ENCODE results near the gene MAGI1.

MAGI1 gene

DNA sequence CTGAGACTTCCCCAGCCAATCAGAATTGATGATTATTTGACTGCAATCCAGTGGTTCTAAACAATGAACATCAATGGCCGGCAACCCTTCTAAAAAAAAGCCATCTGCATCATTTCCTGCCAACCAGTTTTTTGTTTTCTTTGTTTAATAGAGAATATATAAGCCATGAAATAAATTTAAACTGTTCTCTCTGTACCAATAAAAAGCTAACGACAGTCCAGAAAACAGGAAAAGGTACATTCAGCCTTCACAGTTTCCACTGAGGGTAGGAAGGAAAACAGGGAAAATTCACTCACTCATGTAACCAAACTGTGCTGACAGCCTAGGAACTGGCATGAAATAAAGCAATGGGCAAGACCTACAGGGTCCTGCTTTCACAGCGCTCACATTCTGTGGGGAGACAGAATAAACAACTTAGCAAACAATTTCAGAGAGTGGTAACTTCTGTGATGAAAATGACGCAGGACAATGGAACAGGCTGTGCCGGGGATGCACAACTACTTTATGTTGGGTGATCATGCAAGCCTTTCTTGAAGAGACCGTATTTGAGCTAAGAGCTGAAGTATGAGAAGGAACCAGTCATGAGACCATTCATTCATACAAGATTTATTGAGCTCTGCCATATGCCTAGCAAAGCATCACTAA lies 630.1 kb downstream of the MAGI1 start:
- DNase-seq (ENCODE audit: low spot score), result no peak
- in situ Hi-C loops (cut with MboI; ENCODE audit: low sequenced_read_pairs, unreplicated experiment), result no loop called here
- TF ChIP-seq, protein P1, sequence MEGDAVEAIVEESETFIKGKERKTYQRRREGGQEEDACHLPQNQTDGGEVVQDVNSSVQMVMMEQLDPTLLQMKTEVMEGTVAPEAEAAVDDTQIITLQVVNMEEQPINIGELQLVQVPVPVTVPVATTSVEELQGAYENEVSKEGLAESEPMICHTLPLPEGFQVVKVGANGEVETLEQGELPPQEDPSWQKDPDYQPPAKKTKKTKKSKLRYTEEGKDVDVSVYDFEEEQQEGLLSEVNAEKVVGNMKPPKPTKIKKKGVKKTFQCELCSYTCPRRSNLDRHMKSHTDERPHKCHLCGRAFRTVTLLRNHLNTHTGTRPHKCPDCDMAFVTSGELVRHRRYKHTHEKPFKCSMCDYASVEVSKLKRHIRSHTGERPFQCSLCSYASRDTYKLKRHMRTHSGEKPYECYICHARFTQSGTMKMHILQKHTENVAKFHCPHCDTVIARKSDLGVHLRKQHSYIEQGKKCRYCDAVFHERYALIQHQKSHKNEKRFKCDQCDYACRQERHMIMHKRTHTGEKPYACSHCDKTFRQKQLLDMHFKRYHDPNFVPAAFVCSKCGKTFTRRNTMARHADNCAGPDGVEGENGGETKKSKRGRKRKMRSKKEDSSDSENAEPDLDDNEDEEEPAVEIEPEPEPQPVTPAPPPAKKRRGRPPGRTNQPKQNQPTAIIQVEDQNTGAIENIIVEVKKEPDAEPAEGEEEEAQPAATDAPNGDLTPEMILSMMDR (IDR thresholded peaks at IDR 0.05; ENCODE audit: borderline replicate concordance, control extremely low read depth, extremely low read depth, insufficient read depth, missing control alignments), result no peak

DNA sequence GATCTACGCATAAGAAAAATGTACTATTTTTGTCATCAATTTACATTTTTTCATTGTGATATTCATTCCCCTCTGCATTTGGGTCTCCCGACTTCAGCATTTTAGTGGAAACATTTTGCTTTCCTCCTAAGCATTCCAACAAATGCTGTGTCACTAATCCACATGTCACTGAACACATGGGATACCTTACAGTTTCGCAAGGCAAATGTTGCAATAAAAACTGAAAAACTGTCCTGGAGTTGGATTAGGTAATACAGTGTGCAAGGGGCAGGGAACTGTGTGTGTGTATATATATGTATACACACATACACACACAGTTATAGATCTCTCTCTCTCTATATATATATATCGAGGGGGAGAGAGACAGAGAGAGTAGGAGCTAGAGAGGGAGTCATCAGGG lies 632.2 kb downstream of the MAGI1 start:
- in situ Hi-C loops (cut with MboI; ENCODE audit: low sequenced_read_pairs, unreplicated experiment), result no loop called here
- TF ChIP-seq, protein P1 (IDR thresholded peaks at IDR 0.05; ENCODE audit: borderline replicate concordance, control extremely low read depth, extremely low read depth, insufficient read depth, missing control alignments), result no peak
- DNase-seq (ENCODE audit: low spot score), result no peak

DNA sequence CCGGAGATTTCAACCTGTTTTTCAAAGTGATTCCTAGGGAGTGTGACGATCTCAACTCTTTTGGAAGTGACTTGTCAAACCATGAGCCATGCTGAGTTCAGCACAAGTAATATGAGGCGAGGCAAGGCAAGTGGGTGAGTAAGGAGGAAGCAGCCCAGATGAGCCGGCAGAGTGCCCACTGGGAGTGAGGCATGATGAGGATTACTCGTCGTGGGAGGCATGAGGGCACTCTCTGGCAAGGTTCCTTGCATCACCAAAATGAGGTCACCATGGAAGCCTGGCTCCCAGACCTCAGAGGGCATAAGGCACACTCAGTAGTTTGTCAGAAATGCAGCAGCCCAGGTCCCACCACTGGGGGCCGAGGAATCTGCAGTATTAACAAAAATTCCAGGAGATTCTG lies 636.1 kb downstream of the MAGI1 start:
- no peak for DNase-seq (ENCODE audit: low spot score)
- TF ChIP-seq, protein P1 (IDR thresholded peaks at IDR 0.05; ENCODE audit: borderline replicate concordance, control extremely low read depth, extremely low read depth, insufficient read depth, missing control alignments), result no peak
- in situ Hi-C loops (cut with MboI; ENCODE audit: low sequenced_read_pairs, unreplicated experiment), result no loop called here

DNA sequence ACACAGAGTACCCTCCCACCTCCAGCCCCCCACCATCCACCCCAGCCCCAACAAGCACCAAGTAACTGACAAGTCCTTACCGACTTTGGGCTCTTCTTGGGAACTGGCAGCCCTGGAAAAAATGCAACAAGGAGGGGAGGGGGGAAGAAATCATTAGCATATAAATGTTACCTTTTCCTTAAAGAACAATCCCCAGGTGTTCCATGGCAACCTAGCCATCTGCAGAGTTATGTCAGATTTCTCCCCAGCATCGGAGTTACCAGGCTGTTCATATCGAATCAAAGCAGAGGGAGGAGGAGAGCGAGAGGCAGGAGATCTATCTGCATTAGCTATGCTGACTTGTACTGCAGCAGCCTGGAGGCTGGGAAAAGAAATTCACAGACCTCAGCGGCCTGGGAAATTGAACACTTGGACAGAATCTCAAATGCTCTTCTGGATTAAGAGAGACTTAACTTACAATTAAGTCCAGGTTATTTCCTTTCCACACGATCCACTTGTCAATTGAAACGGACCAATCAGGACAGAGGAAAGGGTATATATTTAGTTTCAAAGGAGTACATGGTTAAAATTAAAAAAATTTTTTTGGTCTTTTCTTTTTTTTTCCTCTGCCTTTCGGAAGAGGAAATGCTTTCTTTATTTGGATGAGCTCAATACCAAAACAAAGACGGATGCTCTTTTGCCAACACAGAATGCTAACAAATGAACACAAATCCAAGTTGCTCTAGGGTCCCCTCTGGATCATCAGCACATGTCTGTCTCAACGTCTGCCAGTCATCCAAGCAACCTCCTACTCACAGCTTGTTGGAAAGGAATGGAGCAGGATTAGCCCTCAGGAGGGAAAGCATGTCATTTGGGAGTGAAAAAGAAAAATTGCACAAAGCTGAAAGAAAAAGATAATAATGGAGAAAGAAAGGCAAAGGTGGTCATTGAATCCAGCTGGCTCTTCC lies 637.1 kb downstream of the MAGI1 start:
- TF ChIP-seq, protein P1 (IDR thresholded peaks at IDR 0.05; ENCODE audit: borderline replicate concordance, control extremely low read depth, extremely low read depth, insufficient read depth, missing control alignments), result no peak
- in situ Hi-C loops (cut with MboI; ENCODE audit: low sequenced_read_pairs, unreplicated experiment), result no loop called here
- DNase-seq (ENCODE audit: low spot score), result no peak

DNA sequence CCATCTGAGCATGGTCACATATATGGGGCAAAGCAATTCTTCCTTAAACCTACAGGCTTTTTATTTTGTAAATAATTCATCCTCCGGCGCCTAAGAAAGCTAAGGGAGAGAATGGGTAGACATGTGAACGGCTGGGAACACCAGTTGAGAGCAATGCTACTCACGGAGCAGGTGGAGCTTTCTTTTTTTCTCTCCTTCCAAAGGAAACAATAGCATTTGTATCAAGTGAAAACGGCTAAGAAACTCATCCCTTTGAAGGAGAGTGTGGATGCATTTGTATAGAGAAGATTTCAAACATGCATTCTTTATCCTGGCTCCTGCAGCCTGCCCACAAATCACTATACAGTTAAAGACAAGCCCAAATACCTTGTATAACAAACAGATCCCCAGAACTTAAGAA lies 637.8 kb downstream of the MAGI1 start:
- in situ Hi-C loops (cut with MboI; ENCODE audit: low sequenced_read_pairs, unreplicated experiment), result no loop called here

DNA sequence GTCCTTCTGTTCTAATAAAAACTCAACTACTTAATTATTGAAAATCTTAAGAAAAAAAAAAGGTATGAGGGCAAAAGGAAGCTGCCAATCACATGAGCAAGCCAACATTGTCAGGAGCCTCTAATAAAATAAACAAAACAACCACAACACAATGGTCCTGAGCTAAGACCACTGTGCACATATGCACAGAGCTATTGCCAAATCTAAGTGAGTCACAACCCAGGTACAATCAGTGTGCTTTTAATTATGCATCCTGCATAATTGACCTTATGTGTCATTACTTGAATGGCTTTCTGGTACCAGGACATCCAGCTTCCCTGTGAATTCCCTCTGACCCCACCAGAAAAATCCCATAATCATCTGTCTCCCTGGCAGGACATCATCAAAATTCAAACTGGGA lies 639.8 kb downstream of the MAGI1 start:
- no peak for DNase-seq (ENCODE audit: low spot score)
- in situ Hi-C loops (cut with MboI; ENCODE audit: low sequenced_read_pairs, unreplicated experiment), result no loop called here
- TF ChIP-seq, protein P1 (IDR thresholded peaks at IDR 0.05; ENCODE audit: borderline replicate concordance, control extremely low read depth, extremely low read depth, insufficient read depth, missing control alignments), result no peak

More for the DNA sequence above, 637.8 kb downstream of the MAGI1 start:
- no peak for DNase-seq (ENCODE audit: low spot score)
- TF ChIP-seq, protein P1 (IDR thresholded peaks at IDR 0.05; ENCODE audit: borderline replicate concordance, control extremely low read depth, extremely low read depth, insufficient read depth, missing control alignments), result no peak

Measured in GM13976 (cell line).